Mucosa of descending colon (tissue), 3 donors: ENCODE data around the gene KSR2. TPM values are rescaled to one million over a fixed set of nuclear protein-coding genes. Genes with fewer than 3 reads are reported as not detected.
"Not testable (repeated sequence)": the region's sequence is repeated elsewhere in the genome, so short reads cannot be mapped to it uniquely, and the experiment has no call there.

ENCODE experiments used
- ATAC-seq: fragments of 200-7000 bp; cut with Tn5 transposase; one replicate; pipeline ENCODE4 v1.9.1; 2020; ENCODE audit warnings: mild to moderate bottlenecking, moderate library complexity
- DNase-seq, 3 donors: peaks; one replicate each; pipeline ENCODE4 v3.0.0-alpha.2; 2020
- H3K36me3 ChIP-seq: fragments of 200-600 bp; one replicate; pipeline ENCODE4 v1.8.0; 2021; ENCODE audit warnings: low read depth, mild to moderate bottlenecking
- H3K4me1 ChIP-seq: fragments of 200-600 bp; one replicate; pipeline ENCODE4 v1.8.0; 2021; ENCODE audit warnings: low read depth, mild to moderate bottlenecking
- H3K4me3 ChIP-seq: fragments of 200-600 bp; one replicate; pipeline ENCODE4 v1.8.0; 2021; ENCODE audit warnings: mild to moderate bottlenecking
- H3K9me3 ChIP-seq: fragments of 200-600 bp; one replicate; pipeline ENCODE4 v1.8.0; 2021; ENCODE audit warnings: mild to moderate bottlenecking
- intact Hi-C, 2 donors: fragments of 100-400 bp; cut with DNase I in 1 of 2; cut with micrococcal nuclease in 1 of 2; formaldehyde crosslinking; loops; one replicate each; pipeline versions ENCODE4 v1.11.0 to v1.11.1; 2022; cut with DNase I, micrococcal nuclease
- total RNA-seq, 3 donors: library from RNA; stranded (reverse); fragmentation: NEBNext Ultra II Directional in 2 of 3; extraction: Animal tissue kit (Norgen Biotek cat#: 25700) in 2 of 3; gene quantifications; one replicate each; pipeline versions ENCODE4 v1.2.1 to v1.2.4, GENCODE V29; 2021 to 2023
- TF ChIP-seq, protein P1 (sequence below): fragments of 200-600 bp; IDR thresholded peaks from one replicate; pipeline ENCODE4 v1.8.0; 2022; ENCODE audit warnings: antibody characterized with exemption, mild to moderate bottlenecking
- donor health status: DM: no; HTN: no; CAD: no; lungs with moderate emphysema.
- donor health status: DM: no; HTN: no; CAD: no.
- donor health status: DM: no; HTN: yes; CAD: no.

KSR2 gene
- total RNA-seq, 3 donors from 2014 or later, result 1.4 to 2.8 (median 2.5) TPM

GRCh38 chr12:117900561-117900960, 68.2 kb downstream of the KSR2 start:
- Histone ChIP-seq H3K36me3 (no peaks in the 10 kb centered on the region), H3K4me1 (no peaks in the 10 kb centered on the region), H3K4me3 (no peak overlapping the region), H3K9me3 (no peaks in the 10 kb centered on the region)
- TF ChIP-seq, protein P1, sequence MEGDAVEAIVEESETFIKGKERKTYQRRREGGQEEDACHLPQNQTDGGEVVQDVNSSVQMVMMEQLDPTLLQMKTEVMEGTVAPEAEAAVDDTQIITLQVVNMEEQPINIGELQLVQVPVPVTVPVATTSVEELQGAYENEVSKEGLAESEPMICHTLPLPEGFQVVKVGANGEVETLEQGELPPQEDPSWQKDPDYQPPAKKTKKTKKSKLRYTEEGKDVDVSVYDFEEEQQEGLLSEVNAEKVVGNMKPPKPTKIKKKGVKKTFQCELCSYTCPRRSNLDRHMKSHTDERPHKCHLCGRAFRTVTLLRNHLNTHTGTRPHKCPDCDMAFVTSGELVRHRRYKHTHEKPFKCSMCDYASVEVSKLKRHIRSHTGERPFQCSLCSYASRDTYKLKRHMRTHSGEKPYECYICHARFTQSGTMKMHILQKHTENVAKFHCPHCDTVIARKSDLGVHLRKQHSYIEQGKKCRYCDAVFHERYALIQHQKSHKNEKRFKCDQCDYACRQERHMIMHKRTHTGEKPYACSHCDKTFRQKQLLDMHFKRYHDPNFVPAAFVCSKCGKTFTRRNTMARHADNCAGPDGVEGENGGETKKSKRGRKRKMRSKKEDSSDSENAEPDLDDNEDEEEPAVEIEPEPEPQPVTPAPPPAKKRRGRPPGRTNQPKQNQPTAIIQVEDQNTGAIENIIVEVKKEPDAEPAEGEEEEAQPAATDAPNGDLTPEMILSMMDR, result no peak
- intact Hi-C loops, result no loop called here
- ATAC-seq (no peak), DNase-seq (no peak)

DNA sequence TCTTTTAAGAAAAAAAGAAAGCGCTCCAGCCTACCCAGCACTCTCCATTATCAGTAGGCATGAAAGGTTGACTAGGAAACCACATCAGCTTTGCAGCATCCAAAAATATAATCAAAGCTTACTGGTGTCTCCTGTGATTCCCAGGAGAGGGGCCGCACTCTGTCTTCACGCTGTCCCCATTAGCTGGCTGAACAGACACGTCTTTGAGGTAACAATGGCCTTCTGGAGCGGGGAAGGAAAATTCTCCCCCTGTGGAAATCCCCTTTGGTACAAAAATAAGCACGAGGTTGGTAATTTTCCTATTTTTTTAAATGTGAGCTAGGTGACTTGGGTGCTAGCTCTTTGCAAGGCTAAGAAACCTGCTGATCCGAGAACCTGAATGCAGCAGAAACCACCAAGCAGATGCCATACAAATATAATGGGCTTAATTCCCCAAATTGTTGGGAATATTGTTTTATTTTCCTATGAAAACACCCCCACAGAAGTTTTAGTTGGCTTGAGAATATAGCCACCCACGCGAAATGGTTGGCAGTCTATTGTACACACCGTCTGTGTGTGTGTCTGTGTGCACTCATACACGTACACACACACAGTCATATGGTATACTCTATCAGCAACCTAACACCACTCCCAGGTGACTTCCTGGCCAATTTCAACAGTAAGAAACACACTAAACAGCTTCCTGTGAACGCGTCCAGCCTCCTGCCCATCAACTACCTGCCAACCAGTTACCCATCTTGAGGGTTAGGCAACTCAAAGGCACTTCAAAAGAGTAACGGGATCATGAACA, 71.2 kb downstream of the KSR2 start:
- Histone ChIP-seq H3K4me1 (no peaks in the 10 kb centered on the region), H3K4me3 (no peak overlapping the region), H3K9me3 (no peaks in the 10 kb centered on the region), H3K36me3 (no peaks in the 10 kb centered on the region)
- TF ChIP-seq, protein P1, result no peak
- intact Hi-C loops, result no loop called here
- DNase-seq (no peak), ATAC-seq (peak; percentile 21)

- ATAC-seq, result no peak
Observed at GRCh38 chr12:117896009-117896408, 72.8 kb downstream of the KSR2 start.

DNA sequence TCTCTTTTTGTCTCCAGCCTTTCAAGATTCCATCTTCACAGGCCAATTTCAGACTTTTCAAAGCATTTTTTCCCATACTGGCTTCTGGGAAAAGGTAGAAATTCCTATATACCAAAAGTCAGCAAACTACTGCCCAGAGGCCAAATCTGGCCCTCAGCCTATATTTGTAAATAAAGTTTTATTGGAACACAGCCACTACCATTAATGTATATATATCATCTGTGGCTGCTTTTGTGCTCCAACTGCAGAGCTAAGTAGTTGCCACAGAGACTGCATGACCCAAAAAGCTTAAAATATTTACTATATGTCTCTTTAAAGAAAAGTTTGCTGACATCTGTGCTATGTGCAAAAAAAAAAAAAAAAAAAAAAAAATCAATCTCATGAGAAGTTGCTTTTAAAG, 76.3 kb downstream of the KSR2 start:
- Histone ChIP-seq H3K9me3 (no peaks in the 10 kb centered on the region), H3K4me3 (no peak overlapping the region), H3K4me1 (no peaks in the 10 kb centered on the region), H3K36me3 (no peaks in the 10 kb centered on the region)
- DNase-seq (no peak), ATAC-seq (no peak)
- TF ChIP-seq, protein P1, result no peak
- intact Hi-C loops, result no loop called here

More at GRCh38 chr12:117896009-117896408, 72.8 kb downstream of the KSR2 start:
- Histone ChIP-seq H3K36me3 (no peaks in the 10 kb centered on the region), H3K4me1 (no peaks in the 10 kb centered on the region), H3K4me3 (no peak overlapping the region), H3K9me3 (no peaks in the 10 kb centered on the region)
- no peak for DNase-seq
- intact Hi-C loops, result no loop called here
- TF ChIP-seq, protein P1, result no peak

DNA sequence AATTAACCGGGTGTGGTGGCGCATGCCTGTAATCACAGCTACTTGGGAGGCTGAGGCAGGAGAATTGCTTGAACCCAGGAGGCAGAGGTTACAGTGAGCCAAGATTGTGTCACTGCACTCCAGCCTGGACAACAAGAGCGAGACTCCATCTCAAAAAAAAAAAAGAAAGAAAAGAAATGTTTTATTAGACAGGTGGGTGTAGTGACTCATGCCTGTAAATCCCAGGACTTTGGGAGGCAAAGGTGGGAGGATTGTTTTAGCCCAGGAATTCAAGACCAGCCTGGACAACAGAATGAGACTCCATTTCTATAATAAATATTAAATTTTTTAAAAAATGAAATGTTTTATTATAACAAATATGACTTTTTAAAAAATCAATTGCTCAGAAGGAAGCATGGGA, 77.5 kb downstream of the KSR2 start:
- H3K4me3 ChIP-seq, H3K36me3 ChIP-seq, H3K9me3 ChIP-seq, DNase-seq, H3K4me1 ChIP-seq, ATAC-seq, intact Hi-C loops: not testable (repeated sequence)

DNA sequence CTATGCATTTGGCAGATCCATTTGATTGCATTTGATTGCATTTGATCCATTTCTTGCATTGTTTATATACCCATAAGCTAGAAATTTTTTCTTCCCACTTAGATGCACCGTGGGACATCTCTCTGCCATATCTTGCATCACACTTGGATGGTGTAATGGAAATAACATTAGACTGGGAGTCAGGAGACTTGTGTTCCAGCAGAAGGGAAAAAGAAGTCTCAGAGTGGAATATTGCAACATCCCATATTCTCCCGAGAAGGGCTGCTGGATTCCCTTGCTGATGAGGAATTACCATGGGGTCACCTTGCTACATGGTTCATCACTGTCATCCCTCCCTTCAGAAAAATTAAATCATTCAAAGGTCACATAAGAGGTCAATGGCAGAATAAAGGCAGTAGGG, 78.1 kb downstream of the KSR2 start:
- no peak for DNase-seq
- H3K4me1 ChIP-seq, result peaks cover 3% of the 10 kb centered on the region
- no peak overlapping the region for H3K4me3 ChIP-seq
- intact Hi-C loops, result no loop called here
- no peaks in the 10 kb centered on the region for H3K36me3 ChIP-seq
- H3K9me3 ChIP-seq, result no peaks in the 10 kb centered on the region
- TF ChIP-seq, protein P1, result no peak
- ATAC-seq, result no peak
